ENCODE results near the gene PLEKHM1.

- TF ChIP-seq ISL1 (CRISPR knock-in tag; IDR thresholded peaks at IDR 0.05) (no peak), ZNF565 (CRISPR knock-in tag; conservative IDR thresholded peaks at IDR 0.05; ENCODE audit: low read depth) (no peak), PATZ1 (CRISPR knock-in tag; IDR thresholded peaks at IDR 0.05; ENCODE audit: borderline replicate concordance) (no peak), ZFP3 (CRISPR knock-in tag; IDR thresholded peaks at IDR 0.05) (no peak), OSR1 (CRISPR knock-in tag; IDR thresholded peaks at IDR 0.05) (no peak), TCF4 (CRISPR knock-in tag; IDR thresholded peaks at IDR 0.05; ENCODE audit: borderline replicate concordance) (no peak), CSDC2 (CRISPR knock-in tag; IDR thresholded peaks at IDR 0.05) (no peak), POU6F1 (CRISPR knock-in tag; IDR thresholded peaks at IDR 0.05; ENCODE audit: borderline replicate concordance, low read depth) (no peak), SNAI2 (CRISPR knock-in tag; IDR thresholded peaks at IDR 0.05) (no peak), ZFP30 (CRISPR knock-in tag; IDR thresholded peaks at IDR 0.05) (no peak), RARB (CRISPR knock-in tag; IDR thresholded peaks at IDR 0.05) (no peak), CSRNP3 (CRISPR knock-in tag; IDR thresholded peaks at IDR 0.05) (no peak), TOX (CRISPR knock-in tag; IDR thresholded peaks at IDR 0.05; ENCODE audit: borderline replicate concordance) (no peak), ZNF70 (CRISPR knock-in tag; IDR thresholded peaks at IDR 0.05) (no peak)
Measured at GRCh38 chr17:45440161-45440778, 50.3 kb downstream of the PLEKHM1 start.
